Caco-2 (cell line): ENCODE results near the gene EHD4. TPM values are rescaled to one million over a fixed set of nuclear protein-coding genes. Genes with fewer than 3 reads are reported as not detected.

Source experiments
- BruUV-seq: library from RNA; stranded (reverse); fragments of 400-500 nt; replicated peaks from 2 replicates; lab custom pipeline; 2021; lab: Mats Ljungman, UMichigan
- CTCF ChIA-PET: fragments of 300-600 bp; sonication (Branson Sonifier 250); formaldehyde crosslinking; loops from one replicate; lab custom pipeline; 2022; ENCODE audit warnings: antibody characterized with exemption; lab: Charles Lee
- POLR2A ChIA-PET: fragments of 300-600 bp; sonication (Branson Sonifier 250); formaldehyde crosslinking; loops from one replicate; lab custom pipeline; 2022; ENCODE audit warnings: antibody characterized with exemption; lab: Charles Lee
- DNase-seq, 2 experiments: peaks; one replicate each; pipeline versions ENCODE4 v3.0.0 to v3.0.0-alpha.2; 2020 to 2022
- H3K27me3 ChIP-seq: replicated peaks from 2 replicates; pipeline ENCODE4 v1.6.0; 2011; ENCODE audit warnings: low read length; ENCODE audit not compliant: control insufficient read depth, insufficient read depth
- H3K36me3 ChIP-seq: 2 replicates; pipeline ENCODE4 v1.5.1; 2011; ENCODE audit warnings: low read length; ENCODE audit not compliant: control insufficient read depth, insufficient read depth
- H3K4me1 ChIP-seq: fragments of 250-450 bp; sonication (Bioruptor Pico); 2 replicates; pipeline ENCODE4 v1.5.1; 2020; ENCODE audit warnings: mild to moderate bottlenecking
- H3K4me3 ChIP-seq: 2 replicates; pipeline ENCODE4 v1.5.1; 2011; ENCODE audit warnings: low read depth, mild to moderate bottlenecking, control low read depth, low read length
- H3K9me3 ChIP-seq: fragments of 250-450 bp; sonication (Bioruptor Pico); 2 replicates; pipeline ENCODE4 v1.5.1; 2020; ENCODE audit warnings: mild to moderate bottlenecking, moderate library complexity
- H3K27ac Mint-ChIP-seq: one replicate; pipeline ENCODE4 v1.8.0; 2022; ENCODE audit warnings: mixed read lengths; ENCODE audit not compliant: unreplicated experiment
- H3K27me3 Mint-ChIP-seq: one replicate; pipeline ENCODE4 v1.8.0; 2022; ENCODE audit warnings: mixed read lengths; ENCODE audit not compliant: insufficient read depth, unreplicated experiment
- H3K36me3 Mint-ChIP-seq: one replicate; pipeline ENCODE4 v1.8.0; 2022; ENCODE audit warnings: mild to moderate bottlenecking, mixed read lengths; ENCODE audit not compliant: insufficient read depth, unreplicated experiment
- H3K4me1 Mint-ChIP-seq: one replicate; pipeline ENCODE4 v1.8.0; 2022; ENCODE audit warnings: low read depth, mixed read lengths; ENCODE audit not compliant: unreplicated experiment
- H3K4me3 Mint-ChIP-seq: one replicate; pipeline ENCODE4 v1.8.0; 2022; ENCODE audit warnings: mild to moderate bottlenecking, moderate library complexity, mixed read lengths; ENCODE audit not compliant: unreplicated experiment
- H3K9me3 Mint-ChIP-seq: one replicate; pipeline ENCODE4 v1.8.0; 2022; ENCODE audit warnings: mixed read lengths; ENCODE audit not compliant: unreplicated experiment
- CTCF ChIP-seq, 2 experiments: fragments of 200-600 bp in 1 of 2; IDR thresholded peaks; 1 replicate in 1 of 2; 2 replicates in 1 of 2; pipeline versions ENCODE4 v1.5.1 to v1.8.0; 2011 to 2022; ENCODE audit warnings: antibody characterized with exemption in 1 of 2, control low read depth in 1 of 2, inconsistent platforms in 1 of 2, low read depth in 1 of 2, low read length in 1 of 2, mild to moderate bottlenecking in 1 of 2, moderate library complexity in 1 of 2; ENCODE audit not compliant: insufficient read depth in 1 of 2, severe bottlenecking in 1 of 2, unreplicated experiment in 1 of 2
- intact Hi-C: fragments of 100-400 bp; cut with micrococcal nuclease; formaldehyde crosslinking; loops from one replicate; pipeline ENCODE4 v1.10.0; 2022; ENCODE audit not compliant: unreplicated experiment
- total RNA-seq: library from RNA; stranded (reverse); gene quantifications from 2 replicates; pipeline ENCODE4 v1.2.3, GENCODE V29; 2022

EHD4 gene
- total RNA-seq, 1 experiment from 2014 or later, result 31.6 TPM

DNA sequence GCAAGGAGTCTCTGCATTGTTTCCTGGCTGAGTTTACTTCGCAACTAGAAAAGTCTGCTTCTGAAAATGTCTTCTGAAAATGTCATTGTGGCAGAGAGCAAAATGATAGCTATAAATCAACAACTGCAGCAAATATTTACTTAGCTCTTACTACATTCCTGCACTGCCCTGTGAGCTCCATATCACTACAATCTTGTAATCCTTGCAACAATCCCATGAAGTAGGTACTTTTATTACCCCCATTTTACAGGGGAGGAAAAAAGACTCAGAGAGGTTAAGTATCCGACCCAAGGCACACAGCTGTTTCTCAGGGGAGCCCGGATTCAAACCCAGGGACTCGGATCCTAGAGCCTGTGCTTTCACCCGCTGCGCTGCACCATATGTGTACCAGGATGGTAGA, 44.3 kb downstream of the EHD4 start:
- peak in 1 of 2 experiments; percentile 64 for DNase-seq
- no peak overlapping the region for H3K4me3 ChIP-seq
- H3K36me3 ChIP-seq, result no peaks in the 10 kb centered on the region; the same call in 1 of the 2 replicates
- no peaks in the 10 kb centered on the region for H3K9me3 ChIP-seq
- no peaks in the 10 kb centered on the region for H3K27me3 Mint-ChIP-seq
- H3K9me3 Mint-ChIP-seq, result no peaks in the 10 kb centered on the region
- CTCF ChIA-PET, result interaction anchor here (0.5 to 1.6 kb wide), 7 partner anchors 9 to 1338 kb away, joined by 3 to 15 read pairs (median 3); partner anchors contain the start of gene EHD4
- peaks cover 60% of the 10 kb centered on the region for H3K4me1 ChIP-seq
- POLR2A ChIA-PET, result interaction anchor here (0.6 to 1.1 kb wide), 4 partner anchors 16 to 345 kb away, joined by 3 to 4 read pairs (median 4); partner anchors contain the start of genes EHD4, GANC and TMEM87A
- H3K27ac Mint-ChIP-seq, result peak overlapping the region; percentile 76
- peaks cover 44% of the 10 kb centered on the region for H3K4me1 Mint-ChIP-seq
- no TSS peak for BruUV-seq
- no peak for TF ChIP-seq CTCF (IDR thresholded peaks at IDR 0.05; ENCODE audit: insufficient read depth in 1 of 2, low read depth in 1 of 2, low read length in 1 of 2, severe bottlenecking in 1 of 2, unreplicated experiment in 1 of 2)
- H3K4me3 Mint-ChIP-seq, result peak overlapping the region; percentile 58
- intact Hi-C loops, result loop anchor here (5.0 kb wide), 2 partner anchors 44 to 129 kb away; partner anchors contain the start of gene EHD4
- H3K36me3 Mint-ChIP-seq, result peaks cover 50% of the 10 kb centered on the region
- no peaks in the 10 kb centered on the region for H3K27me3 ChIP-seq

DNA sequence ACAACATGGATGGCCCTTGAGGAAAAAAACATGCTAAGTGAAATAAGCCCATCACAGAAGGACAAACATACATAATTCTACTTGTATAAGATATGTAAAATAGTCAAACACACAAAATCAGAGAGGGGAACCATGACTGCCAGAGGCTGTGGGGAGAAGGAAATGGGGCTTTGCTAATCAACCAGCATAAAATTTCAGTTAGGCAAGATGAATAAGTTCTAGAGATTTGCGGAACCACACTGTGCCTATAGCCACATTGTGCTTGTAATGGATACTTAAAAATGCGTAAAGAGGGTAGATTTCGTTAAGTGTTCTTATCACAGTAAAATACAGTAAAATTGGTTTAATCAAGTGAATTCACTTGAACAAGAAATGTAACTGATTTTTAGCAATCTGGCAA, 44.8 kb downstream of the EHD4 start:
- H3K9me3 ChIP-seq, result no peaks in the 10 kb centered on the region
- ChIA-PET CTCF (interaction anchor here (0.5 to 1.6 kb wide), 6 partner anchors 10 to 1338 kb away, joined by 3 to 15 read pairs (median 4); partner anchors contain the start of gene EHD4), POLR2A (interaction anchor here (0.6 to 1.1 kb wide), 4 partner anchors 17 to 346 kb away, joined by 3 to 4 read pairs (median 4); partner anchors contain the start of genes EHD4, GANC and TMEM87A)
- H3K4me3 Mint-ChIP-seq, result peak overlapping the region; percentile 58
- peaks cover 44% of the 10 kb centered on the region for H3K4me1 Mint-ChIP-seq
- no peak overlapping the region for H3K4me3 ChIP-seq
- intact Hi-C loops, result loop anchor here (2.0 to 5.0 kb wide), 3 partner anchors 17 to 130 kb away; partner anchors contain the start of gene EHD4
- no peaks in the 10 kb centered on the region for H3K27me3 Mint-ChIP-seq
- H3K4me1 ChIP-seq, result peaks cover 61% of the 10 kb centered on the region
- H3K9me3 Mint-ChIP-seq, result no peaks in the 10 kb centered on the region
- TF ChIP-seq CTCF (IDR thresholded peaks at IDR 0.05; ENCODE audit: insufficient read depth in 1 of 2, low read depth in 1 of 2, low read length in 1 of 2, severe bottlenecking in 1 of 2, unreplicated experiment in 1 of 2), result no peak
- DNase-seq, result no peak
- BruUV-seq, result no TSS peak
- peaks cover 46% of the 10 kb centered on the region for H3K36me3 Mint-ChIP-seq
- no peaks in the 10 kb centered on the region for H3K27me3 ChIP-seq
- peak overlapping the region; percentile 76 for H3K27ac Mint-ChIP-seq
- H3K36me3 ChIP-seq, result no peaks in the 10 kb centered on the region; the same call in 1 of the 2 replicates

- H3K4me3 Mint-ChIP-seq, result peak overlapping the region; percentile 23
- no peak for TF ChIP-seq CTCF (IDR thresholded peaks at IDR 0.05; ENCODE audit: insufficient read depth in 1 of 2, low read depth in 1 of 2, low read length in 1 of 2, severe bottlenecking in 1 of 2, unreplicated experiment in 1 of 2)
- no peaks in the 10 kb centered on the region for H3K9me3 Mint-ChIP-seq
- peak overlapping the region; percentile 62 for H3K27ac Mint-ChIP-seq
- ChIA-PET POLR2A (no interaction called here), CTCF (no interaction called here)
- H3K9me3 ChIP-seq, result no peaks in the 10 kb centered on the region
- no peaks in the 10 kb centered on the region; the same call in 1 of the 2 replicates for H3K36me3 ChIP-seq
- H3K27me3 ChIP-seq, result no peaks in the 10 kb centered on the region
- DNase-seq, result peak in 1 of 2 experiments; percentile 41
- intact Hi-C loops, result loop anchor here (2.0 to 5.0 kb wide), 3 partner anchors 18 to 131 kb away; partner anchors contain the start of gene EHD4
- peaks cover 49% of the 10 kb centered on the region for H3K36me3 Mint-ChIP-seq
- H3K4me3 ChIP-seq, result no peak overlapping the region
- no TSS peak for BruUV-seq
- no peaks in the 10 kb centered on the region for H3K27me3 Mint-ChIP-seq
- H3K4me1 ChIP-seq, result peaks cover 71% of the 10 kb centered on the region
- H3K4me1 Mint-ChIP-seq, result peaks cover 46% of the 10 kb centered on the region
These were observed 45.9 kb downstream of the EHD4 start for GRCh38 chr15:41926185-41927056.
